SK-N-SH treated with all-trans-retinoic acid at 6 μM for 48 hours (cell line): ENCODE data around the gene NCOA6.

Experiments used
- ATAC-seq: fragments of 200-7000 bp; cut with Tn5 transposase; 3 replicates; pipeline ENCODE4 v1.9.1; 2020; ENCODE audit warnings: mild to moderate bottlenecking, moderate library complexity
- BACH2 ChIP-seq: fragments of 250-450 bp; sonication (Bioruptor Pico); IDR thresholded peaks from 2 replicates; pipeline ENCODE4 v1.9.0; 2021; ENCODE audit warnings: mild to moderate bottlenecking, borderline replicate concordance
- CREB5 ChIP-seq: fragments of 250-450 bp; sonication (Bioruptor Pico); IDR thresholded peaks from 2 replicates; pipeline ENCODE4 v1.5.1; 2020; ENCODE audit warnings: low read depth, mild to moderate bottlenecking, moderate library complexity
- CSDC2 ChIP-seq: fragments of 250-450 bp; sonication (Bioruptor Pico); IDR thresholded peaks from 2 replicates; pipeline ENCODE4 v1.5.0; 2020; ENCODE audit warnings: mild to moderate bottlenecking, moderate library complexity
- CSRNP3 ChIP-seq: fragments of 250-450 bp; sonication (Bioruptor Pico); IDR thresholded peaks from 2 replicates; pipeline ENCODE4 v1.5.1; 2021; ENCODE audit warnings: mild to moderate bottlenecking, moderate library complexity
- GLIS3 ChIP-seq: fragments of 250-450 bp; sonication (Bioruptor Pico); IDR thresholded peaks from 2 replicates; pipeline ENCODE4 v1.5.0; 2020; ENCODE audit warnings: mild to moderate bottlenecking, moderate library complexity
- ISL1 ChIP-seq: fragments of 250-450 bp; sonication (Bioruptor Pico); IDR thresholded peaks from 2 replicates; pipeline ENCODE4 v2.1.2; 2022; ENCODE audit warnings: mild to moderate bottlenecking, moderate library complexity
- POU6F1 ChIP-seq: fragments of 250-450 bp; sonication (Bioruptor Pico); IDR thresholded peaks from 2 replicates; pipeline ENCODE4 v1.8.0; 2021; ENCODE audit warnings: low read depth, mild to moderate bottlenecking, moderate library complexity, borderline replicate concordance
- PPARA ChIP-seq: fragments of 250-450 bp; sonication (Bioruptor Pico); IDR thresholded peaks from 2 replicates; pipeline ENCODE4 v1.5.0; 2020; ENCODE audit warnings: mild to moderate bottlenecking, borderline replicate concordance
- RARB ChIP-seq: fragments of 250-450 bp; sonication (Bioruptor Pico); IDR thresholded peaks from 2 replicates; pipeline ENCODE4 v1.8.0; 2021; ENCODE audit warnings: mild to moderate bottlenecking, moderate library complexity
- SNAI2 ChIP-seq: fragments of 250-450 bp; sonication (Bioruptor Pico); IDR thresholded peaks from 2 replicates; pipeline ENCODE4 v1.5.0; 2020; ENCODE audit warnings: mild to moderate bottlenecking, moderate library complexity
- TCF4 ChIP-seq: fragments of 250-450 bp; sonication (Bioruptor Pico); IDR thresholded peaks from 2 replicates; pipeline ENCODE4 v1.8.0; 2021; ENCODE audit warnings: mild to moderate bottlenecking, moderate library complexity, borderline replicate concordance
- TOX ChIP-seq: fragments of 250-450 bp; sonication (Bioruptor Pico); IDR thresholded peaks from 2 replicates; pipeline ENCODE4 v1.8.0; 2021; ENCODE audit warnings: mild to moderate bottlenecking, moderate library complexity, borderline replicate concordance
- ZC3H10 ChIP-seq: fragments of 250-450 bp; sonication (Bioruptor Pico); IDR thresholded peaks from 2 replicates; pipeline ENCODE4 v1.5.1; 2021; ENCODE audit warnings: mild to moderate bottlenecking, moderate library complexity
- ZFP3 ChIP-seq: fragments of 250-450 bp; sonication (Bioruptor Pico); IDR thresholded peaks from 2 replicates; pipeline ENCODE4 v1.5.0; 2020; ENCODE audit warnings: mild to moderate bottlenecking, moderate library complexity
- ZFP30 ChIP-seq: fragments of 450-650 bp; formaldehyde crosslinking; IDR thresholded peaks from 2 replicates; pipeline ENCODE4 v1.5.0; 2022; ENCODE audit warnings: mild to moderate bottlenecking, moderate library complexity
- TF ChIP-seq, protein P1 (sequence below): fragments of 250-450 bp; sonication (Bioruptor Pico); IDR thresholded peaks from 2 replicates; pipeline ENCODE4 v1.8.0; 2020; ENCODE audit warnings: mild to moderate bottlenecking, moderate library complexity, borderline replicate concordance

NCOA6 gene

DNA sequence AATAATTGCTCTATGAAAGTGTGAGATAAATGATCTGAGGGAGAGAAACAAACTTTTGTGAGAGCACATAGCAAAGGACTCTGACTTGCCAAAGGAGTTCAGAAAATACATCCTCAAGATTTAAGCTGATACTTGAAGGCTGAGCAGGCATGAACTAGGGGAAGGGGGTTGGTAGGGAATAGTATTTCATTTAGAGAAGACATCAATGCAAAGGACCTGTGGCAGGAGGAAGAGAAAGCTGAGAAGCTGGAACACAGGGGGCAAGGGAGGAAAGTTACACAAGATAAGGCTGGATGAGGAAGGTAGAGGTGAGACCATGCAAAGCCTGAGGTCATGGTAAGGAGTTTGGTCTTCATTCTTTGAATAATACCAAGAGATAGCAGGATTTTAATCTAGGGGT is 50.6 kb downstream of the NCOA6 start:
- TF ChIP-seq TCF4 (CRISPR knock-in tag): no peak
- TF ChIP-seq, protein P1, sequence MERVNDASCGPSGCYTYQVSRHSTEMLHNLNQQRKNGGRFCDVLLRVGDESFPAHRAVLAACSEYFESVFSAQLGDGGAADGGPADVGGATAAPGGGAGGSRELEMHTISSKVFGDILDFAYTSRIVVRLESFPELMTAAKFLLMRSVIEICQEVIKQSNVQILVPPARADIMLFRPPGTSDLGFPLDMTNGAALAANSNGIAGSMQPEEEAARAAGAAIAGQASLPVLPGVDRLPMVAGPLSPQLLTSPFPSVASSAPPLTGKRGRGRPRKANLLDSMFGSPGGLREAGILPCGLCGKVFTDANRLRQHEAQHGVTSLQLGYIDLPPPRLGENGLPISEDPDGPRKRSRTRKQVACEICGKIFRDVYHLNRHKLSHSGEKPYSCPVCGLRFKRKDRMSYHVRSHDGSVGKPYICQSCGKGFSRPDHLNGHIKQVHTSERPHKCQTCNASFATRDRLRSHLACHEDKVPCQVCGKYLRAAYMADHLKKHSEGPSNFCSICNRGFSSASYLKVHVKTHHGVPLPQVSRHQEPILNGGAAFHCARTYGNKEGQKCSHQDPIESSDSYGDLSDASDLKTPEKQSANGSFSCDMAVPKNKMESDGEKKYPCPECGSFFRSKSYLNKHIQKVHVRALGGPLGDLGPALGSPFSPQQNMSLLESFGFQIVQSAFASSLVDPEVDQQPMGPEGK (CRISPR knock-in tag): no peak
- no peak for TF ChIP-seq RARB
- TF ChIP-seq, all 23 proteins: peak for 0
- ATAC-seq: no peak

DNA sequence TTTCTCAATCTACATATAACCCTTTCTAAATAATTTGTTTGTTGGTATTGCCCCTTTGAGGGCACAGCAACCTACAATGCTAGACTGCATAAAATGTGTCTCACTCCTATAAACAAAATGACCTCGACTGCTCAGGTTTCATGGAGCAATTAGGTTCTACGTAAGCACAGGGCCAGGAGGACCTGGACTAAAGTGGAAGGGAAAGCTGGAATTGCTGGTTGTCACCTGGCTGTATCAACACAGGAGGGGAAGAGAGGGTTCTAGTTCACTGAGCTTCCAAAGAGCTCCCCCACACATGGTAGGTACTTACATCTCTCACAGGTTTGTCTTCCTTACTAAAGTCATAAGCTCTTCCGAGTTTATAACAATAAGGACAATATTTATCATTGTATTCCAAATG is 51.0 kb downstream of the NCOA6 start:
- TF ChIP-seq ZFP3 (CRISPR knock-in tag): no peak

GRCh38 chr20:34773726-34774125 is 51.7 kb downstream of the NCOA6 start:
- no peak for TF ChIP-seq CSDC2 (CRISPR knock-in tag)
- TF ChIP-seq ZFP3 (CRISPR knock-in tag): no peak
- no peak for TF ChIP-seq ISL1 (CRISPR knock-in tag)
- TF ChIP-seq, protein P1 (CRISPR knock-in tag): no peak
- no peak for ATAC-seq

More for the DNA sequence above, 51.0 kb downstream of the NCOA6 start:
- no peak for ATAC-seq

GRCh38 chr20:34772437-34772836 is 53.0 kb downstream of the NCOA6 start:
- no peak for ATAC-seq
- TF ChIP-seq ZFP3 (CRISPR knock-in tag) (no peak), POU6F1 (CRISPR knock-in tag) (no peak), SNAI2 (CRISPR knock-in tag) (no peak), TCF4 (CRISPR knock-in tag) (no peak), CSDC2 (CRISPR knock-in tag) (no peak), CREB5 (CRISPR knock-in tag) (no peak), CSRNP3 (CRISPR knock-in tag) (no peak), ZC3H10 (no peak), BACH2 (CRISPR knock-in tag) (no peak), GLIS3 (CRISPR knock-in tag) (no peak), ZFP30 (CRISPR knock-in tag) (no peak)
- TF ChIP-seq, protein P1 (CRISPR knock-in tag): no peak

- TF ChIP-seq TOX: no peak
- no peak for TF ChIP-seq PPARA (CRISPR knock-in tag)
- TF ChIP-seq CSDC2 (CRISPR knock-in tag): no peak
- no peak for TF ChIP-seq CSRNP3 (CRISPR knock-in tag)
- TF ChIP-seq POU6F1 (CRISPR knock-in tag): no peak
- TF ChIP-seq ZC3H10: no peak
- no peak for TF ChIP-seq ZFP30 (CRISPR knock-in tag)
- no peak for TF ChIP-seq RARB
- TF ChIP-seq GLIS3 (CRISPR knock-in tag): no peak
- no peak for ATAC-seq
Measured at GRCh38 chr20:34771680-34772081, 53.8 kb downstream of the NCOA6 start.
